ENCODE data around the gene MVB12B. TPM values are rescaled to one million over a fixed set of nuclear protein-coding genes. Genes with fewer than 3 reads are reported as not detected.

The MVB12B gene
- total and polyA plus RNA-seq, 3 donors from 2014 or later = 13.6 to 30.7 (median 26.2) TPM

- intact Hi-C loops (cut with DNase I; ENCODE audit: low total_unique reads) = loop anchor here (10.0 kb wide), 2 partner anchors 104 to 194 kb away; no protein-coding TSS in a partner anchor
- Histone ChIP-seq H3K4me1 (no peaks in the 10 kb centered on the region), H3K4me3 (no peak overlapping the region), H3K36me3 (ENCODE audit: low read depth, missing control alignments) (no peaks in the 10 kb centered on the region), H3K27me3 (no peaks in the 10 kb centered on the region), H3K27ac (peak overlapping the region in 1 of 2 donors; percentile 9), H3K9me3 (no peaks in the 10 kb centered on the region)
- 87 to 93% methylated on average over 3 of the region's 3 CpGs for WGBS, 2 donors
- no peak for TF ChIP-seq POLR2A (IDR thresholded peaks at IDR 0.05)
- no peak for TF ChIP-seq CTCF (IDR thresholded peaks at IDR 0.05)
- no peak for DNase-seq
These were observed 25.4 kb upstream of the MVB12B start for GRCh38 chr9:126301196-126301595.

- WGBS, 2 donors = 32% methylated on average over 4 of the region's 4 CpGs
- Histone ChIP-seq H3K4me3 (no peak overlapping the region), H3K27ac (peak overlapping the region in 1 of 2 donors; percentile 9), H3K4me1 (no peaks in the 10 kb centered on the region), H3K36me3 (ENCODE audit: low read depth, missing control alignments) (no peaks in the 10 kb centered on the region), H3K9me3 (no peaks in the 10 kb centered on the region), H3K27me3 (no peaks in the 10 kb centered on the region)
- intact Hi-C loops (cut with DNase I; ENCODE audit: low total_unique reads) = loop anchor here (10.0 kb wide), 2 partner anchors 103 to 193 kb away; no protein-coding TSS in a partner anchor
- DNase-seq = peak; percentile 87
- TF ChIP-seq CTCF (IDR thresholded peaks at IDR 0.05) = peak; percentile 49 to 79 (median 69)
- TF ChIP-seq POLR2A (IDR thresholded peaks at IDR 0.05) = no peak
These were observed 24.5 kb upstream of the MVB12B start for GRCh38 chr9:126301985-126302603.

DNA sequence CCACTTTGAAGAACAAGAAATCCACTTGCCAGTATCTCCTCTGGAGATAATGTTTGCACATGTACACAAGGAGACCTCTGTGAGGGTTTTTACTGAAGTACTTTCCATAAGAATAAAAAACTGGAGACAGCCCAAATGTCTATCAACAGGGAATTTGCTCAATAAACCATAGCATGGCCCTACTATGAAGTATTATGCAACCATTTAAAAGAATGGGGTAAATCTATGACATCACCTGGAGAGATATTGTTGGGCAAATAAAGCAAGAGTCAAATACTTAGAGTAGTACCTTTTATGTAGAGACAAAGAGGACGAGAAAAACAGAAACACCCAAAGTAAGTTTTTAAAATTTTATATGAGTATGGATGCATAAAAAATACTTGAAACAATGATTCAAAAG lies 23.9 kb upstream of the MVB12B start:
- H3K27ac ChIP-seq = peak overlapping the region in 1 of 2 donors; percentile 9
- no peaks in the 10 kb centered on the region for H3K9me3 ChIP-seq
- no peak overlapping the region for H3K4me3 ChIP-seq
- no peaks in the 10 kb centered on the region for H3K36me3 ChIP-seq (ENCODE audit: low read depth, missing control alignments)
- DNase-seq = no peak
- H3K4me1 ChIP-seq = no peaks in the 10 kb centered on the region
- H3K27me3 ChIP-seq = no peaks in the 10 kb centered on the region
- no peak for TF ChIP-seq POLR2A (IDR thresholded peaks at IDR 0.05)
- no peak for TF ChIP-seq CTCF (IDR thresholded peaks at IDR 0.05)
- intact Hi-C loops (cut with DNase I; ENCODE audit: low total_unique reads) = loop anchor here (10.0 kb wide), 2 partner anchors 102 to 192 kb away; no protein-coding TSS in a partner anchor
- 77 to 88% methylated on average over 1 of the region's 1 CpG for WGBS, 2 donors

GRCh38 chr9:126303488-126303887 lies 23.1 kb upstream of the MVB12B start:
- Histone ChIP-seq H3K27me3 (no peaks in the 10 kb centered on the region), H3K27ac (no peak overlapping the region), H3K4me1 (no peaks in the 10 kb centered on the region), H3K4me3 (no peak overlapping the region), H3K9me3 (no peaks in the 10 kb centered on the region), H3K36me3 (ENCODE audit: low read depth, missing control alignments) (no peaks in the 10 kb centered on the region)
- no peak for TF ChIP-seq CTCF (IDR thresholded peaks at IDR 0.05)
- TF ChIP-seq POLR2A (IDR thresholded peaks at IDR 0.05) = no peak
- DNase-seq = no peak
- WGBS, 2 donors = 97 to 98% methylated on average over 3 of the region's 3 CpGs
- intact Hi-C loops (cut with DNase I; ENCODE audit: low total_unique reads) = loop anchor here (10.0 kb wide), 2 partner anchors 101 to 191 kb away; no protein-coding TSS in a partner anchor

Measured in testis (tissue), 3 donors.